HepG2 (cell line): Measurements from ENCODE around the gene C6orf62. TPM values are rescaled to one million over a fixed set of nuclear protein-coding genes. Genes with fewer than 3 reads are reported as not detected.
A peak's percentile ranks its signal among the peaks of the same experiment; 100 is the strongest.

Source experiments
- FOXC1 ChIP-seq: sonication (generic); formaldehyde crosslinking; IDR thresholded peaks from 2 replicates; pipeline ENCODE4 v1.8.0; 2022; ENCODE audit warnings: mild to moderate bottlenecking, missing genetic modification reagents, borderline replicate concordance
- HDAC1 ChIP-seq: sonication (generic); formaldehyde crosslinking; IDR thresholded peaks from 2 replicates; pipeline ENCODE4 v1.5.1; 2020; ENCODE audit warnings: mild to moderate bottlenecking, missing genetic modification reagents
- HNRNPLL ChIP-seq: fragments of 200-400 bp; formaldehyde crosslinking; IDR thresholded peaks from 2 replicates; pipeline ENCODE4 v1.6.1; 2017; ENCODE audit warnings: mild to moderate bottlenecking, low read depth, low read length; ENCODE audit not compliant: poor library complexity, severe bottlenecking
- KLF13 ChIP-seq: sonication (generic); formaldehyde crosslinking; IDR thresholded peaks from 2 replicates; pipeline ENCODE4 v1.4.0; 2020; ENCODE audit warnings: mild to moderate bottlenecking, missing genetic modification reagents
- RBM39 ChIP-seq: fragments of 200-400 bp; formaldehyde crosslinking; IDR thresholded peaks from one replicate; pipeline ENCODE4 v1.6.1; 2018; ENCODE audit warnings: antibody characterized with exemption, mild to moderate bottlenecking, low read depth, low read length; ENCODE audit not compliant: poor library complexity, severe bottlenecking
- ZKSCAN5 ChIP-seq: sonication (generic); formaldehyde crosslinking; IDR thresholded peaks from 2 replicates; pipeline ENCODE4 v1.5.1; 2020; ENCODE audit warnings: mild to moderate bottlenecking, missing genetic modification reagents
- ZMYM2 ChIP-seq: sonication (generic); formaldehyde crosslinking; IDR thresholded peaks from 2 replicates; pipeline ENCODE4 v1.8.0; 2022; ENCODE audit warnings: mild to moderate bottlenecking, missing genetic modification reagents
- ZNF557 ChIP-seq: sonication (generic); formaldehyde crosslinking; IDR thresholded peaks from 2 replicates; pipeline ENCODE4 v1.4.0; 2020; ENCODE audit warnings: missing genetic modification reagents
- polyA plus RNA-seq, 8 experiments: library from polyadenylated mRNA; depleted of rRNA in 3 of 8; stranded (reverse) in 7 of 8; unstranded in 1 of 8; fragments of >200 nt; fragmentation: Illumina TruSeq in 4 of 8; extraction: Trizol in 4 of 8; gene quantifications; 2 replicates each; pipeline versions ENCODE4 v1.2.1 to v1.2.3, GENCODE V29; 2011 to 2016; ENCODE audit warnings: low read depth in 4 of 8, missing spikeins in 1 of 8, mixed read lengths in 1 of 8; ENCODE audit not compliant: insufficient read depth in 1 of 8
- total RNA-seq, 5 experiments: library from RNA; depleted of rRNA; stranded (reverse); fragments of >200 nt; fragmentation: Illumina TruSeq; extraction: Trizol; gene quantifications; 2 replicates each; pipeline ENCODE4 v1.2.3, GENCODE V29; 2016; ENCODE audit warnings: low read depth in 1 of 5
- TF ChIP-seq, protein P1 (sequence below): sonication (generic); formaldehyde crosslinking; IDR thresholded peaks from 2 replicates; pipeline ENCODE4 v1.5.1; 2020; ENCODE audit warnings: mild to moderate bottlenecking, missing genetic modification reagents, borderline replicate concordance
- TF ChIP-seq, protein P2 (sequence below): sonication (generic); formaldehyde crosslinking; IDR thresholded peaks from 2 replicates; pipeline ENCODE4 v1.5.1; 2020; ENCODE audit warnings: mild to moderate bottlenecking, missing genetic modification reagents
- TF ChIP-seq, protein P3 (sequence below): IDR thresholded peaks from 2 replicates; pipeline ENCODE4 v1.6.1; 2016; ENCODE audit warnings: missing compliant biosample characterization, missing genetic modification reagents, borderline replicate concordance
- TF ChIP-seq, protein P4 (sequence below): sonication (generic); formaldehyde crosslinking; IDR thresholded peaks from 2 replicates; pipeline ENCODE4 v1.4.0; 2020; ENCODE audit warnings: mild to moderate bottlenecking, missing genetic modification reagents
- TF ChIP-seq, protein P5 (sequence below): sonication (generic); formaldehyde crosslinking; IDR thresholded peaks from 2 replicates; pipeline ENCODE4 v1.4.0; 2020; ENCODE audit warnings: missing genetic modification reagents; ENCODE audit errors: not compliant biosample characterization

C6orf62 gene
- total and polyA plus RNA-seq, 2 of the 13 experiments (the other 11 are each of a cell fraction or from before 2014, with no cell fraction given), result 54.8 to 90.4 TPM

DNA sequence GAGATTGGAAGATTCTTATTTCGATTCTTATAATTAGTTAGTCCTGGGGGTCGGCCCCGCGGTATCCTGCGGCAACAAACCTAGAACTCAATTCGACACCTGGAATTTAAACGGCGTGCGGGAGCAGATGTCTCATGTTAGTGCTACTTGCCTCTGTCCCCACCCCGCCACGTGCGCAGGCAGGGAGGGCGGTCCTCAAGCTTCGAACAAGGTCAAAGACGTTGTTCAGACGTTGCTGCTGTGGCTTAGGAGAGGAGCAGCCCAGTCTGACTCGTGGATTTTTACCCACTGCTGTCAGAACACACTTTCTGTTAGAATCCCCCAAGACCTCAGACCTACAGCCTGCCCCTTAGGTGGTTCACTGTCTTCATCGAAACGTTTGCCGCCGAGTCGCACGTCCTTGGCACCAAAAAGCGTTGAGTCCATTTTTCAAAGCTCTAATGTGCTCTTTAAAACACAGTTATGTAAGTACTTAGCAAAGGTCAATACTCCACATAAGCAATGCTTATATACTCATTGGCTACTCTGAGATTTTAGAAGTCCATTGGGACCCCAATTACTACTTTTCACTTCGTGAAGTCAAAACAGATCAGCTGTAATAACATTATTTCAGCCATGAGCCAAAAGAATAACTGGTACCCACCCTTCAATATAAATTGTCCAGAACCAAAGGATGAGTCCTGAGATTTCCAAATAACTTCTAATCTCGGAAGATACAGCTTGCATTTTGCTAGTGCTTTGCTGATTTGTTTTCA, 2.7 kb upstream of the C6orf62 start (continued):
- TF ChIP-seq RBM39 (peak; percentile 12), HNRNPLL (peak; percentile 73), ZKSCAN5 (CRISPR knock-in tag) (no peak), HDAC1 (CRISPR knock-in tag) (peak; percentile 83), FOXC1 (CRISPR knock-in tag) (peak; percentile 97), ZNF557 (CRISPR knock-in tag) (peak; percentile 81; the same call in 1 of the 2 replicates), ZMYM2 (CRISPR knock-in tag) (peak; percentile 21; the same call in 1 of the 2 replicates), KLF13 (CRISPR knock-in tag) (0 out of 2 replicates have a peak, but pooled peaks have one; percentile 49)
- TF ChIP-seq, protein P1, sequence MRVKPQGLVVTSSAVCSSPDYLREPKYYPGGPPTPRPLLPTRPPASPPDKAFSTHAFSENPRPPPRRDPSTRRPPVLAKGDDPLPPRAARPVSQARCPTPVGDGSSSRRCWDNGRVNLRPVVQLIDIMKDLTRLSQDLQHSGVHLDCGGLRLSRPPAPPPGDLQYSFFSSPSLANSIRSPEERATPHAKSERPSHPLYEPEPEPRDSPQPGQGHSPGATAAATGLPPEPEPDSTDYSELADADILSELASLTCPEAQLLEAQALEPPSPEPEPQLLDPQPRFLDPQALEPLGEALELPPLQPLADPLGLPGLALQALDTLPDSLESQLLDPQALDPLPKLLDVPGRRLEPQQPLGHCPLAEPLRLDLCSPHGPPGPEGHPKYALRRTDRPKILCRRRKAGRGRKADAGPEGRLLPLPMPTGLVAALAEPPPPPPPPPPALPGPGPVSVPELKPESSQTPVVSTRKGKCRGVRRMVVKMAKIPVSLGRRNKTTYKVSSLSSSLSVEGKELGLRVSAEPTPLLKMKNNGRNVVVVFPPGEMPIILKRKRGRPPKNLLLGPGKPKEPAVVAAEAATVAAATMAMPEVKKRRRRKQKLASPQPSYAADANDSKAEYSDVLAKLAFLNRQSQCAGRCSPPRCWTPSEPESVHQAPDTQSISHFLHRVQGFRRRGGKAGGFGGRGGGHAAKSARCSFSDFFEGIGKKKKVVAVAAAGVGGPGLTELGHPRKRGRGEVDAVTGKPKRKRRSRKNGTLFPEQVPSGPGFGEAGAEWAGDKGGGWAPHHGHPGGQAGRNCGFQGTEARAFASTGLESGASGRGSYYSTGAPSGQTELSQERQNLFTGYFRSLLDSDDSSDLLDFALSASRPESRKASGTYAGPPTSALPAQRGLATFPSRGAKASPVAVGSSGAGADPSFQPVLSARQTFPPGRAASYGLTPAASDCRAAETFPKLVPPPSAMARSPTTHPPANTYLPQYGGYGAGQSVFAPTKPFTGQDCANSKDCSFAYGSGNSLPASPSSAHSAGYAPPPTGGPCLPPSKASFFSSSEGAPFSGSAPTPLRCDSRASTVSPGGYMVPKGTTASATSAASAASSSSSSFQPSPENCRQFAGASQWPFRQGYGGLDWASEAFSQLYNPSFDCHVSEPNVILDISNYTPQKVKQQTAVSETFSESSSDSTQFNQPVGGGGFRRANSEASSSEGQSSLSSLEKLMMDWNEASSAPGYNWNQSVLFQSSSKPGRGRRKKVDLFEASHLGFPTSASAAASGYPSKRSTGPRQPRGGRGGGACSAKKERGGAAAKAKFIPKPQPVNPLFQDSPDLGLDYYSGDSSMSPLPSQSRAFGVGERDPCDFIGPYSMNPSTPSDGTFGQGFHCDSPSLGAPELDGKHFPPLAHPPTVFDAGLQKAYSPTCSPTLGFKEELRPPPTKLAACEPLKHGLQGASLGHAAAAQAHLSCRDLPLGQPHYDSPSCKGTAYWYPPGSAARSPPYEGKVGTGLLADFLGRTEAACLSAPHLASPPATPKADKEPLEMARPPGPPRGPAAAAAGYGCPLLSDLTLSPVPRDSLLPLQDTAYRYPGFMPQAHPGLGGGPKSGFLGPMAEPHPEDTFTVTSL (CRISPR knock-in tag), result peak; percentile 74; the same call in 1 of the 2 replicates
- TF ChIP-seq, protein P2, sequence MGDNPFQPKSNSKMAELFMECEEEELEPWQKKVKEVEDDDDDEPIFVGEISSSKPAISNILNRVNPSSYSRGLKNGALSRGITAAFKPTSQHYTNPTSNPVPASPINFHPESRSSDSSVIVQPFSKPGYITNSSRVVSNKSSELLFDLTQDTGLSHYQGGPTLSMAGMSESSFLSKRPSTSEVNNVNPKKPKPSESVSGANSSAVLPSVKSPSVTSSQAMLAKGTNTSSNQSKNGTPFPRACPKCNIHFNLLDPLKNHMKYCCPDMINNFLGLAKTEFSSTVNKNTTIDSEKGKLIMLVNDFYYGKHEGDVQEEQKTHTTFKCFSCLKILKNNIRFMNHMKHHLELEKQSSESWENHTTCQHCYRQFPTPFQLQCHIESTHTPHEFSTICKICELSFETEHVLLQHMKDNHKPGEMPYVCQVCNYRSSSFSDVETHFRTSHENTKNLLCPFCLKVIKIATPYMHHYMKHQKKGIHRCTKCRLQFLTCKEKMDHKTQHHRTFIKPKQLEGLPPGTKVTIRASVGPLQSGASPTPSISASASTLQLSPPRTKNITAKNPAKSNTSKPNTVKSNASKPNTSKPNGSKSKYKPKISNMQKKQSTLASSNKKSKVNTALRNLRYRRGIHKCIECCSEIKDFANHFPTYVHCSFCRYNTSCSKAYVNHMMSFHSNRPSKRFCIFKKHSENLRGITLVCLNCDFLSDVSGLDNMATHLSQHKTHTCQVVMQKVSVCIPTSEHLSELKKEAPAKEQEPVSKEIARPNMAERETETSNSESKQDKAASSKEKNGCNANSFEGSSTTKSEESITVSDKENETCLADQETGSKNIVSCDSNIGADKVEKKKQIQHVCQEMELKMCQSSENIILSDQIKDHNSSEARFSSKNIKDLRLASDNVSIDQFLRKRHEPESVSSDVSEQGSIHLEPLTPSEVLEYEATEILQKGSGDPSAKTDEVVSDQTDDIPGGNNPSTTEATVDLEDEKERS, result 0 out of 2 replicates have a peak, but pooled peaks have one; percentile 21
- TF ChIP-seq, protein P3, sequence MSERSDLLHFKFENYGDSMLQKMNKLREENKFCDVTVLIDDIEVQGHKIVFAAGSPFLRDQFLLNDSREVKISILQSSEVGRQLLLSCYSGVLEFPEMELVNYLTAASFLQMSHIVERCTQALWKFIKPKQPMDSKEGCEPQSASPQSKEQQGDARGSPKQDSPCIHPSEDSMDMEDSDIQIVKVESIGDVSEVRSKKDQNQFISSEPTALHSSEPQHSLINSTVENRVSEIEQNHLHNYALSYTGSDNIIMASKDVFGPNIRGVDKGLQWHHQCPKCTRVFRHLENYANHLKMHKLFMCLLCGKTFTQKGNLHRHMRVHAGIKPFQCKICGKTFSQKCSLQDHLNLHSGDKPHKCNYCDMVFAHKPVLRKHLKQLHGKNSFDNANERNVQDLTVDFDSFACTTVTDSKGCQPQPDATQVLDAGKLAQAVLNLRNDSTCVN (CRISPR knock-in tag), result 0 out of 2 replicates have a peak, but pooled peaks have one; percentile 74
- TF ChIP-seq, protein P4, sequence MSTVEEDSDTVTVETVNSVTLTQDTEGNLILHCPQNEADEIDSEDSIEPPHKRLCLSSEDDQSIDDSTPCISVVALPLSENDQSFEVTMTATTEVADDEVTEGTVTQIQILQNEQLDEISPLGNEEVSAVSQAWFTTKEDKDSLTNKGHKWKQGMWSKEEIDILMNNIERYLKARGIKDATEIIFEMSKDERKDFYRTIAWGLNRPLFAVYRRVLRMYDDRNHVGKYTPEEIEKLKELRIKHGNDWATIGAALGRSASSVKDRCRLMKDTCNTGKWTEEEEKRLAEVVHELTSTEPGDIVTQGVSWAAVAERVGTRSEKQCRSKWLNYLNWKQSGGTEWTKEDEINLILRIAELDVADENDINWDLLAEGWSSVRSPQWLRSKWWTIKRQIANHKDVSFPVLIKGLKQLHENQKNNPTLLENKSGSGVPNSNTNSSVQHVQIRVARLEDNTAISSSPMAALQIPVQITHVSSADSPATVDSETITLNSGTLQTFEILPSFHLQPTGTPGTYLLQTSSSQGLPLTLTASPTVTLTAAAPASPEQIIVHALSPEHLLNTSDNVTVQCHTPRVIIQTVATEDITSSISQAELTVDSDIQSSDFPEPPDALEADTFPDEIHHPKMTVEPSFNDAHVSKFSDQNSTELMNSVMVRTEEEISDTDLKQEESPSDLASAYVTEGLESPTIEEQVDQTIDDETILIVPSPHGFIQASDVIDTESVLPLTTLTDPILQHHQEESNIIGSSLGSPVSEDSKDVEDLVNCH (CRISPR knock-in tag), result no peak; the same call in 1 of the 2 replicates
- TF ChIP-seq, protein P5, sequence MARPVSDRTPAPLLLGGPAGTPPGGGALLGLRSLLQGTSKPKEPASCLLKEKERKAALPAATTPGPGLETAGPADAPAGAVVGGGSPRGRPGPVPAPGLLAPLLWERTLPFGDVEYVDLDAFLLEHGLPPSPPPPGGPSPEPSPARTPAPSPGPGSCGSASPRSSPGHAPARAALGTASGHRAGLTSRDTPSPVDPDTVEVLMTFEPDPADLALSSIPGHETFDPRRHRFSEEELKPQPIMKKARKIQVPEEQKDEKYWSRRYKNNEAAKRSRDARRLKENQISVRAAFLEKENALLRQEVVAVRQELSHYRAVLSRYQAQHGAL (CRISPR knock-in tag), result peak; percentile 83
